UCSD-AML1 (cell line): ENCODE data around the gene UPF1.

Experiments
- DNase-seq: peaks from one replicate; lab custom pipeline; 2025; ENCODE audit not compliant: unreplicated experiment; lab: John Stamatoyannopoulos, UW

Gene UPF1

GRCh38 chr19:18834644-18834984, 2.9 kb downstream of the UPF1 start:
- no peak for DNase-seq

GRCh38 chr19:18839465-18840287, 7.9 kb downstream of the UPF1 start:
- no peak for DNase-seq

- DNase-seq: no peak
Observed at GRCh38 chr19:18840288-18841267, 8.8 kb downstream of the UPF1 start.

GRCh38 chr19:18841400-18841799, 9.6 kb downstream of the UPF1 start:
- no peak for DNase-seq

GRCh38 chr19:18842166-18842565, 10.4 kb downstream of the UPF1 start:
- no peak for DNase-seq

GRCh38 chr19:18843960-18844359, 12.2 kb downstream of the UPF1 start:
- no peak for DNase-seq

GRCh38 chr19:18844806-18845329, 13.1 kb downstream of the UPF1 start:
- DNase-seq: no peak

GRCh38 chr19:18845961-18846360, 14.2 kb downstream of the UPF1 start:
- no peak for DNase-seq

GRCh38 chr19:18846862-18847548, 15.2 kb downstream of the UPF1 start:
- peak; percentile 66 for DNase-seq

- DNase-seq: no peak
Observed at GRCh38 chr19:18847549-18848463, 16.0 kb downstream of the UPF1 start.

GRCh38 chr19:18848878-18849661, 17.3 kb downstream of the UPF1 start:
- peak; percentile 24 for DNase-seq

GRCh38 chr19:18849838-18850400, 18.2 kb downstream of the UPF1 start:
- DNase-seq: no peak

GRCh38 chr19:18850471-18851375, 19.0 kb downstream of the UPF1 start:
- DNase-seq: no peak

GRCh38 chr19:18851673-18852325, 20.0 kb downstream of the UPF1 start:
- no peak for DNase-seq

- DNase-seq: no peak
Observed at GRCh38 chr19:18852648-18853047, 20.9 kb downstream of the UPF1 start.

- no peak for DNase-seq
Observed at GRCh38 chr19:18853755-18854427, 22.1 kb downstream of the UPF1 start.

- DNase-seq: no peak
Observed at GRCh38 chr19:18854982-18855381, 23.2 kb downstream of the UPF1 start.
